H1 (cell line): ENCODE measurements around the gene TMEM108. TPM values are rescaled to one million over a fixed set of nuclear protein-coding genes. Genes with fewer than 3 reads are reported as not detected.

Source experiments
- CTCF ChIA-PET: fragments of 300-600 bp; sonication (Branson Sonifier 250); formaldehyde crosslinking; loops from one replicate; lab custom pipeline; 2021; ENCODE audit not compliant: partially characterized antibody; lab: Charles Lee
- POLR2A ChIA-PET: fragments of 300-600 bp; sonication (Branson Sonifier 250); formaldehyde crosslinking; loops from one replicate; lab custom pipeline; 2021; ENCODE audit warnings: inconsistent platforms; ENCODE audit not compliant: partially characterized antibody; lab: Charles Lee
- DNase-seq, 2 experiments: peaks; one replicate each; pipeline versions ENCODE4 v3.0.0 to v3.0.0-alpha.2; 2010 to 2022; ENCODE audit warnings: low spot score in 2 of 2, low read depth in 1 of 2, mixed read lengths in 1 of 2
- FAIRE-seq: peaks from 2 replicates; lab custom pipeline; 2011; peaks lifted over from hg19 to GRCh38; lab: Jason Lieb, UNC
- H2AFZ ChIP-seq: 2 replicates; pipeline ENCODE4 v1.8.1; 2012; ENCODE audit warnings: low read length, inconsistent platforms
- H2AK5ac ChIP-seq: 2 replicates; pipeline ENCODE4 v1.6.1; 2013; ENCODE audit warnings: low read depth, low read length
- H2BK120ac ChIP-seq: replicated peaks from 2 replicates; pipeline ENCODE3; 2013; ENCODE audit warnings: low read depth, low read length, inconsistent platforms
- H2BK12ac ChIP-seq: 2 replicates; pipeline ENCODE4 v1.6.1; 2013; ENCODE audit warnings: low read depth, low read length
- H2BK15ac ChIP-seq: 2 replicates; pipeline ENCODE4 v1.6.1; 2013; ENCODE audit warnings: low read length
- H2BK20ac ChIP-seq: 2 replicates; pipeline ENCODE4 v1.6.1; 2013; ENCODE audit warnings: low read length
- H2BK5ac ChIP-seq: 2 replicates; pipeline ENCODE4 v1.6.1; 2013; ENCODE audit warnings: low read depth, low read length
- H3K14ac ChIP-seq: 2 replicates; pipeline ENCODE4 v1.6.1; 2013; ENCODE audit warnings: inconsistent platforms; ENCODE audit not compliant: insufficient read length
- H3K18ac ChIP-seq: 2 replicates; pipeline ENCODE4 v1.6.1; 2013; ENCODE audit warnings: low read length; ENCODE audit errors: extremely low read depth
- H3K23ac ChIP-seq: 2 replicates; pipeline ENCODE4 v1.6.1; 2013; ENCODE audit warnings: inconsistent platforms; ENCODE audit not compliant: insufficient read length
- H3K23me2 ChIP-seq: 2 replicates; pipeline ENCODE4 v1.6.1; 2013; ENCODE audit warnings: low read depth, low read length
- H3K27ac ChIP-seq: 2 replicates; pipeline ENCODE4 v1.6.1; 2011; ENCODE audit warnings: low read depth, low read length, inconsistent platforms
- H3K27me3 ChIP-seq, 4 experiments: replicated peaks in 1 of 4; 1 replicate in 1 of 4; 2 replicates in 3 of 4; pipeline versions ENCODE4 v1.6.1 to v1.8.1; 2011 to 2013; ENCODE audit warnings: low read length in 3 of 4, mild to moderate bottlenecking in 3 of 4, inconsistent platforms in 2 of 4, mixed read lengths in 2 of 4, moderate library complexity in 1 of 4; ENCODE audit not compliant: control insufficient read depth in 3 of 4, insufficient read depth in 3 of 4; ENCODE audit errors: extremely low read depth in 1 of 4
- H3K36me3 ChIP-seq, 4 experiments: 2 replicates each; pipeline versions ENCODE4 v1.6.1 to v1.8.1; 2011 to 2013; ENCODE audit warnings: mild to moderate bottlenecking in 4 of 4, low read length in 3 of 4, moderate library complexity in 2 of 4, control low read depth in 1 of 4, inconsistent platforms in 1 of 4; ENCODE audit not compliant: insufficient read depth in 4 of 4, control insufficient read depth in 2 of 4
- H3K4ac ChIP-seq: replicated peaks from 2 replicates; pipeline ENCODE3; 2013; ENCODE audit warnings: low read length, low read depth, mixed read lengths, inconsistent platforms; ENCODE audit not compliant: insufficient read length
- H3K4me1 ChIP-seq, 4 experiments: replicated peaks in 1 of 4; 1 replicate in 1 of 4; 2 replicates in 3 of 4; pipeline versions ENCODE4 v1.6.1 to v1.8.1; 2011 to 2013; ENCODE audit warnings: low read length in 3 of 4, inconsistent platforms in 2 of 4, mixed read lengths in 1 of 4; ENCODE audit not compliant: insufficient read depth in 4 of 4, control insufficient read depth in 3 of 4
- H3K4me2 ChIP-seq, 2 experiments: 2 replicates each; pipeline versions ENCODE4 v1.6.1 to v1.8.1; 2011 to 2013; ENCODE audit warnings: low read depth in 2 of 2, low read length in 2 of 2, control low read depth in 1 of 2, inconsistent platforms in 1 of 2, mild to moderate bottlenecking in 1 of 2; ENCODE audit not compliant: insufficient read depth in 1 of 2
- H3K4me3 ChIP-seq, 4 experiments: fragments of 200-600, 300-600 bp in 1 of 4; sonication (generic), shearing (Covaris generic), sonication (Bioruptor Twin) in 1 of 4; 2 replicates each; pipeline versions ENCODE4 v1.5.1 to v1.8.1; 2011 to 2016; ENCODE audit warnings: low read length in 4 of 4, low read depth in 3 of 4, control low read depth in 2 of 4, inconsistent platforms in 2 of 4, mild to moderate bottlenecking in 2 of 4, mixed read lengths in 1 of 4, moderate library complexity in 1 of 4; ENCODE audit not compliant: insufficient read depth in 2 of 4; ENCODE audit errors: extremely low read depth in 1 of 4
- H3K56ac ChIP-seq: replicated peaks from 2 replicates; pipeline ENCODE3; 2013; ENCODE audit warnings: low read depth, mild to moderate bottlenecking, mixed read lengths, low read length, inconsistent platforms; ENCODE audit not compliant: insufficient read length
- H3K79me1 ChIP-seq: 2 replicates; pipeline ENCODE4 v1.6.1; 2013; ENCODE audit warnings: low read depth, low read length, control low read depth
- H3K79me2 ChIP-seq, 2 experiments: 2 replicates each; pipeline versions ENCODE4 v1.6.1 to v1.8.1; 2012 to 2013; ENCODE audit warnings: low read length in 2 of 2, mild to moderate bottlenecking in 2 of 2, inconsistent platforms in 1 of 2; ENCODE audit not compliant: insufficient read depth in 2 of 2, control insufficient read depth in 1 of 2
- H3K9ac ChIP-seq, 4 experiments: replicated peaks in 1 of 4; 1 replicate in 1 of 4; 2 replicates in 3 of 4; pipeline versions ENCODE4 v1.6.1 to v1.8.1; 2011 to 2013; ENCODE audit warnings: low read depth in 3 of 4, low read length in 3 of 4, control low read depth in 2 of 4, mild to moderate bottlenecking in 2 of 4, moderate library complexity in 2 of 4, inconsistent platforms in 1 of 4; ENCODE audit errors: extremely low read depth in 1 of 4
- H3K9me3 ChIP-seq, 2 experiments: 2 replicates each; pipeline versions ENCODE4 v1.6.1 to v1.8.1; 2012 to 2013; ENCODE audit warnings: mild to moderate bottlenecking in 2 of 2, moderate library complexity in 2 of 2, control low read depth in 1 of 2, inconsistent platforms in 1 of 2, low read depth in 1 of 2, low read length in 1 of 2, mixed read lengths in 1 of 2; ENCODE audit not compliant: insufficient read depth in 2 of 2
- H4K20me1 ChIP-seq, 2 experiments: replicated peaks in 1 of 2; 2 replicates each; pipeline versions ENCODE3 to v1.8.1; 2011 to 2013; ENCODE audit warnings: inconsistent platforms in 2 of 2, low read length in 2 of 2, mild to moderate bottlenecking in 1 of 2; ENCODE audit not compliant: insufficient read depth in 2 of 2, control insufficient read depth in 1 of 2
- H4K5ac ChIP-seq: 2 replicates; pipeline ENCODE4 v1.6.1; 2013; ENCODE audit warnings: low read length, low read depth, mixed read lengths, inconsistent platforms; ENCODE audit not compliant: insufficient read length
- H4K8ac ChIP-seq: 2 replicates; pipeline ENCODE4 v1.8.0; 2013; ENCODE audit warnings: mild to moderate bottlenecking, moderate library complexity, low read length, inconsistent platforms; ENCODE audit not compliant: insufficient read depth; ENCODE audit errors: extremely low read depth
- H4K91ac ChIP-seq: replicated peaks from 2 replicates; pipeline ENCODE3; 2013; ENCODE audit warnings: low read length, mixed read lengths, inconsistent platforms; ENCODE audit not compliant: insufficient read length
- JUN ChIP-seq: IDR thresholded peaks from 2 replicates; pipeline ENCODE4 v1.6.1; 2011; ENCODE audit warnings: low read depth, mild to moderate bottlenecking, improper control_type of control experiment, low read length
- WGBS, 2 experiments: shearing (Covaris generic) in 1 of 2; methylation state at CpG; one replicate each; pipeline versions ENCODE4 v1.1.6 to v1.1.7; 2013 to 2015; ENCODE audit warnings: low lambda C conversion rate in 2 of 2, mixed read lengths in 2 of 2, inconsistent platforms in 1 of 2, low coverage in 1 of 2, missing lambda C conversion rate in 1 of 2; ENCODE audit not compliant: insufficient replicate concordance in 2 of 2, insufficient coverage in 1 of 2, insufficient read length in 1 of 2; ENCODE audit errors: extremely low coverage in 1 of 2, missing lambda C conversion rate in 1 of 2; 5-methylcytosine and 5-hydroxymethylcytosine counted together
- polyA plus RNA-seq, 7 experiments: library from polyadenylated mRNA; depleted of rRNA in 3 of 7; stranded (reverse) in 5 of 7; unstranded in 2 of 7; fragments of >200 nt in 5 of 7; fragments of 200-250 nt in 2 of 7; gene quantifications; 1 replicate in 5 of 7; 2 replicates in 1 of 7; 4 replicates in 1 of 7; pipeline versions ENCODE4 v1.2.1 to v1.2.3, GENCODE V29; 2011 to 2013; ENCODE audit warnings: missing spikeins in 2 of 7, mixed read lengths in 2 of 7
- total RNA-seq: library from RNA; stranded (reverse); fragmentation: NEBNext Ultra II Directional; extraction: Animal tissue kit (Norgen Biotek cat#: 25700); gene quantifications from 2 replicates; pipeline ENCODE4 v1.2.1, GENCODE V29; 2021

TMEM108 gene
- total and polyA plus RNA-seq, 2 of the 8 experiments (the other 6 are each of a cell fraction or from before 2014, with no cell fraction given): 14.3 to 16.2 TPM

DNA sequence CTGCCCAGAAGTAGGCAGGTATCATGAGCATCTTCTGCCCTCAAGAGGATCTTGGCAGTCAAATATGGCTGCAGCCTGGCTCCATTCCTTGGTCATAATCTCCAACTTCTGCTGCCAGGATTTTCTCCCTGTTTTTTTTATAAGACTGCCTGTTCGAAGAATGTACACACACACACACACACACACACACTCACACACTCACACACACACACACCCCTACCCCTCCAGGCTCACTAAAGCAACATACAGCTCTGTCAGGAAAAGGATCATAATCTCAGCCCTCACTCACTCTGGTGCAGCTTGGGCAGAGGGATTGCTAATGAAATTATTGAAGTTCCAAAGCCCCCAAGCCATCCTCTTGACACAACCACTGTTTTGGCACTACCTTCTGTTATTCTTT, 232.4 kb downstream of the TMEM108 start:
- H3K56ac ChIP-seq: no peak overlapping the region
- no peak overlapping the region for H4K5ac ChIP-seq
- FAIRE-seq: no peak

More for the DNA sequence above, 232.4 kb downstream of the TMEM108 start:
- Histone ChIP-seq H2BK15ac (no peak overlapping the region), H3K79me1 (peaks cover 2% of the 10 kb centered on the region; the same call in 1 of the 2 replicates), H2AFZ (no peak overlapping the region), H2BK20ac (no peak overlapping the region), H3K36me3 (no peaks in the 10 kb centered on the region), H2AK5ac (no peak overlapping the region; the same call in 1 of the 2 replicates), H3K4me2 (no peak overlapping the region), H2BK12ac (no peak overlapping the region), H3K14ac (no peak overlapping the region), H4K20me1 (no peaks in the 10 kb centered on the region), H2BK5ac (no peak overlapping the region), H3K27ac (no peak overlapping the region), H3K23me2 (peaks cover 2% of the 10 kb centered on the region; the same call in 1 of the 2 replicates), H3K79me2 (no peaks in the 10 kb centered on the region), H3K23ac (no peak overlapping the region), H3K4me1 (peaks cover 2 to 4% (median 3%) of the 10 kb centered on the region in 4 experiments; a peak in 5 of 7 replicates), H3K27me3 (no peaks in the 10 kb centered on the region), H4K91ac (no peak overlapping the region), H3K4me3 (no peak overlapping the region), H4K8ac (no peak overlapping the region), H3K4ac (no peak overlapping the region), H2BK120ac (no peak overlapping the region), H3K9me3 (no peaks in the 10 kb centered on the region), H3K9ac (no peak overlapping the region), H3K18ac (no peak overlapping the region)
- no peak for TF ChIP-seq JUN
- DNase-seq: no peak
- 82% methylated on average over 1 of the region's 1 CpG; no CpG with 5 or more reads in 1 of the 2 experiments for WGBS, 2 experiments
- ChIA-PET CTCF (interaction anchor here (1.3 to 2.3 kb wide), 2 partner anchors 102 to 539 kb away, joined by 3 to 6 read pairs; no protein-coding TSS in a partner anchor), POLR2A (no interaction called here)
